ENCODE measurements around the gene SAMD13.

The SAMD13 gene

GRCh38 chr1:84344286-84344685, 42.8 kb downstream of the SAMD13 start:
- no peak for DNase-seq (ENCODE audit: low read depth in 2 of 2)

- no peak for DNase-seq (ENCODE audit: low read depth in 2 of 2)
Measured at GRCh38 chr1:84345220-84345619, 43.7 kb downstream of the SAMD13 start.

GRCh38 chr1:84347271-84347931, 45.9 kb downstream of the SAMD13 start:
- no peak for DNase-seq (ENCODE audit: low read depth in 2 of 2)

- DNase-seq (ENCODE audit: low read depth in 2 of 2), result no peak
Measured at GRCh38 chr1:84347932-84348555, 46.5 kb downstream of the SAMD13 start.

GRCh38 chr1:84348759-84349158, 47.3 kb downstream of the SAMD13 start:
- no peak for DNase-seq (ENCODE audit: low read depth in 2 of 2)

GRCh38 chr1:84350104-84350503, 48.6 kb downstream of the SAMD13 start:
- DNase-seq (ENCODE audit: low read depth in 2 of 2), result no peak

GRCh38 chr1:84350550-84350949, 49.0 kb downstream of the SAMD13 start:
- no peak for DNase-seq (ENCODE audit: low read depth in 2 of 2)

GRCh38 chr1:84352298-84353106, 51.0 kb downstream of the SAMD13 start:
- no peak for DNase-seq (ENCODE audit: low read depth in 2 of 2)

- DNase-seq (ENCODE audit: low read depth in 2 of 2), result no peak
Measured at GRCh38 chr1:84353695-84354094, 52.2 kb downstream of the SAMD13 start.

- DNase-seq (ENCODE audit: low read depth in 2 of 2), result no peak
Measured at GRCh38 chr1:84355556-84355955, 54.0 kb downstream of the SAMD13 start.

- DNase-seq (ENCODE audit: low read depth in 2 of 2), result no peak
Measured at GRCh38 chr1:84356881-84357280, 55.4 kb downstream of the SAMD13 start.

- no peak for DNase-seq (ENCODE audit: low read depth in 2 of 2)
Measured at GRCh38 chr1:84358695-84359094, 57.2 kb downstream of the SAMD13 start.

- no peak for DNase-seq (ENCODE audit: low read depth in 2 of 2)
Measured at GRCh38 chr1:84360316-84360715, 58.8 kb downstream of the SAMD13 start.

- no peak for DNase-seq (ENCODE audit: low read depth in 2 of 2)
Measured at GRCh38 chr1:84361796-84362195, 60.3 kb downstream of the SAMD13 start.

- no peak for DNase-seq (ENCODE audit: low read depth in 2 of 2)
Measured at GRCh38 chr1:84363019-84363418, 61.5 kb downstream of the SAMD13 start.

GRCh38 chr1:84363622-84364021, 62.1 kb downstream of the SAMD13 start:
- DNase-seq (ENCODE audit: low read depth in 2 of 2), result no peak

GRCh38 chr1:84365225-84366221, 64.0 kb downstream of the SAMD13 start:
- no peak for DNase-seq (ENCODE audit: low read depth in 2 of 2)

GRCh38 chr1:84366786-84367185, 65.3 kb downstream of the SAMD13 start:
- no peak for DNase-seq (ENCODE audit: low read depth in 2 of 2)

- no peak for DNase-seq (ENCODE audit: low read depth in 2 of 2)
Measured at GRCh38 chr1:84367219-84367618, 65.7 kb downstream of the SAMD13 start.

- no peak for DNase-seq (ENCODE audit: low read depth in 2 of 2)
Measured at GRCh38 chr1:84368441-84368840, 66.9 kb downstream of the SAMD13 start.

- no peak for DNase-seq (ENCODE audit: low read depth in 2 of 2)
Measured at GRCh38 chr1:84370266-84370665, 68.8 kb downstream of the SAMD13 start.

All from activated CD4-positive, alpha-beta T cell treated with anti-CD3 and anti-CD28 coated beads for 24 hours (primary cell).